ENCODE measurements around the gene GARIN5A. TPM values are rescaled to one million over a fixed set of nuclear protein-coding genes. Genes with fewer than 3 reads are reported as not detected.

Gene GARIN5A
- 0.64 TPM for total RNA-seq
- under 1 TPM in 2 of 4 donors, not detected in 2; 0.39 to 0.83 TPM for polyA plus RNA-seq

DNA sequence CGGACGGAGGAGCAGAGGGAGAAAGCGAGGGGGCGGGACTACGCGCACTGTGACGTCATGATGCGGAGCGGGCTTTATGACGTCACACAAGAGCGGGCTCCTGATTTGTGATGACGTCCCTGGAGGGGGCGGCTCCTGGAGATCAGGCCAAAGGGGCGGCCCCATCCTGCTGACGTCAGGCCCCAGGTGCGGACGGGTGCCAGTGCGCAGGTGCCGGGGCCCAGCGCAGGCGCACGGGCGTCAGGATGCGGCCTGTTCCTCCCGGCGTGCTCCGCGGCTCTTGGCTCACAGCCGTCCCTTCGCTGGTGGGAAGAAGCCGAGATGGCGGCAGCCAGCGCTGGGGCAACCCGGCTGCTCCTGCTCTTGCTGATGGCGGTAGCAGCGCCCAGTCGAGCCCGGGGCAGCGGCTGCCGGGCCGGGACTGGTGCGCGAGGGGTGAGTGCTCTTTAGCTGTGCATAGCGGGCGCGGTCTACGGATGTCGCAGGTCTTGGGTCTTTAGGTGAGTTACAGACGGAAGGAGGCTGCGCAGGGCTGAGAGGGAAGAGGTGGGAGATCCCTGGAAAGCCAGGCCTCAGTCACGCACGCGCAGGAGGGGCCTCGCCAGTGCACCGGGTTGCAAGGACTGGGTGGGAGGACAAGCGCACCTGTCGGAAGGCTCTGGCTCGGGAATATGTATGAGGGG lies at the start of gene GARIN5A, which contains the start of gene EMC10:
TSS of gene GARIN5A (minus strand) at position 625 of the 683 bp plus-strand sequence. CDS start at position 165, 460 bp downstream.
TSS of gene EMC10 (plus strand) at position 284 of the 683 bp plus-strand sequence. CDS start at position 322, 38 bp downstream.
- Histone ChIP-seq H3K9me3 (ENCODE audit: control insufficient read depth in 2 of 2, low read length in 2 of 2) (no peaks in the 10 kb centered on the region), H3K4me1 (ENCODE audit: control insufficient read depth, insufficient read depth, low read length, poor library complexity, severe bottlenecking) (peaks cover 26% of the 10 kb centered on the region), H3K4me3 (ENCODE audit: low read depth, low read length) (peak within 1 kb of the TSS; percentile 55), H3K27me3 (ENCODE audit: control insufficient read depth, insufficient read depth, low read length) (no peaks in the 10 kb centered on the region), H3K27ac (ENCODE audit: insufficient read depth, low read length, poor library complexity, severe bottlenecking) (peak within 1 kb of the TSS; percentile 85), H3K36me3 (ENCODE audit: control insufficient read depth, insufficient read depth, low read length) (peaks cover 23% of the 10 kb centered on the region)
- Mint-ChIP-seq H3K4me1 (peaks cover 0 to 25% (median 19%) of the 10 kb centered on the region in 4 donors), H3K4me3 (peak within 1 kb of the TSS; percentile 98 to 99 (median 99)), H3K9me3 (no peaks in the 10 kb centered on the region), H3K27me3 (peaks cover 9% of the 10 kb centered on the region), H3K36me3 (peaks cover 15% of the 10 kb centered on the region), H3K27ac (peak within 1 kb of the TSS; percentile 97 to 99 (median 98))
- ATAC-seq (ENCODE audit: low read depth in 2 of 2) (peak; percentile 88 to 95), DNase-seq (peak; percentile 85 to 95 (median 94))

DNA sequence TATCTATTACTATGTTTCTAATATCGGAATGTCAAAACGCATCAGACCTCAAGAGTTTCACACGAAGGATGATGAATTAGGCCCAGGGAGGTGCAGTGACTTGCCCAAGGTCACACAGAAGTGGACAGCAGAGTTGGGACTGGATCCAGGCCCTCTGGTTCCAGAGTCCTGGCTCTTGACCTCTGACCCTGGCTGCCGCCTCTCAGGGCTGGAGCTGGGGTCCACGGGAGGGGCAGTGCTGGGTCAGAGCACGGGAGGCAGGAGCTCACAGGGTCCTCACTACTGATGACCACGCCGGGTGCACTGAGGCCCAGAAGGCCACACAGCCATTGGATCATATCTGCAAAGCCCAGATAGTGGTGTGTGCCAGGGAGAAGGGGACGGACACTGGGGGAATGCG lies 46.2 kb upstream of the GARIN5A start:
- Mint-ChIP-seq H3K4me1 (no peaks in the 10 kb centered on the region), H3K36me3 (no peaks in the 10 kb centered on the region), H3K27ac (no peak overlapping the region), H3K9me3 (no peaks in the 10 kb centered on the region), H3K27me3 (peaks cover 5% of the 10 kb centered on the region), H3K4me3 (no peak overlapping the region)
- Histone ChIP-seq H3K36me3 (ENCODE audit: control insufficient read depth, insufficient read depth, low read length) (no peaks in the 10 kb centered on the region), H3K4me3 (ENCODE audit: low read depth, low read length) (no peak overlapping the region), H3K27me3 (ENCODE audit: control insufficient read depth, insufficient read depth, low read length) (no peaks in the 10 kb centered on the region), H3K9me3 (ENCODE audit: control insufficient read depth in 2 of 2, low read length in 2 of 2) (no peaks in the 10 kb centered on the region), H3K4me1 (ENCODE audit: control insufficient read depth, insufficient read depth, low read length, poor library complexity, severe bottlenecking) (no peaks in the 10 kb centered on the region), H3K27ac (ENCODE audit: insufficient read depth, low read length, poor library complexity, severe bottlenecking) (no peak overlapping the region)
- DNase-seq (no peak), ATAC-seq (ENCODE audit: low read depth in 2 of 2) (no peak)

DNA sequence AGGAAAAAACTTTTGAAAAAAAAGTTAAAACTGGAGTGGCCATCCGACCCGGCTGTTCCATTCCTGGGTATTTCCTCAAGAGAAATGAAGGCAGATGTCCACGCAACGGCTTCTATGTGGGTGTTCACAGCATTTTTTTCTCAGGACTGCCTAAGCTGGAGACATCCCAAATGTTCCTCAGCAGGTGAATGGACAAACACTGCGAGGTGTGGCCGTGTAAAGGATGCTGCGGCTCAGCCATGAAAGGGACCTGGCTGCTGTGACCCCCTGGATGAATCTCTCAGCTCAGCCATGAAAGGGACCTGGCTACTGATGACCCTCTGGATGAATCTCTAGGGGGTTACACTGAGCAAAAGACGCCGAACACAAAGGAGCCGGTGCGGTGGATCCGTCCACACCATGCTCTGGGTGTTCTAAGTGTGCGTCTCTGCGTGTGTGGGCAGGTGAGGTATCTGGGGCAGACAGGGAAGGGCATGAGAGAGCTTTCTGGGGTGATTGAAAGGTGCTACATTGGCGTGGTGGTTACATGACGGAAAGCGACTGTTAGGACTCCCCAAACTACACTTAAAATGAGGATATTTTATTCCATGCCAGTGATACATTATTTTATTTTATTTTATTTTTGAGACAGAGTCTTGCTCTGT lies 44.3 kb upstream of the GARIN5A start:
- Mint-ChIP-seq H3K36me3 (no peaks in the 10 kb centered on the region), H3K4me1 (no peaks in the 10 kb centered on the region), H3K9me3 (no peaks in the 10 kb centered on the region), H3K27me3 (peaks cover 7% of the 10 kb centered on the region), H3K27ac (no peak overlapping the region), H3K4me3 (no peak overlapping the region)
- Histone ChIP-seq H3K9me3 (ENCODE audit: control insufficient read depth in 2 of 2, low read length in 2 of 2) (no peaks in the 10 kb centered on the region), H3K4me3 (ENCODE audit: low read depth, low read length) (no peak overlapping the region), H3K4me1 (ENCODE audit: control insufficient read depth, insufficient read depth, low read length, poor library complexity, severe bottlenecking) (no peaks in the 10 kb centered on the region), H3K27ac (ENCODE audit: insufficient read depth, low read length, poor library complexity, severe bottlenecking) (no peak overlapping the region), H3K27me3 (ENCODE audit: control insufficient read depth, insufficient read depth, low read length) (no peaks in the 10 kb centered on the region), H3K36me3 (ENCODE audit: control insufficient read depth, insufficient read depth, low read length) (no peaks in the 10 kb centered on the region)
- DNase-seq: no peak
- no peak for ATAC-seq (ENCODE audit: low read depth in 2 of 2)

DNA sequence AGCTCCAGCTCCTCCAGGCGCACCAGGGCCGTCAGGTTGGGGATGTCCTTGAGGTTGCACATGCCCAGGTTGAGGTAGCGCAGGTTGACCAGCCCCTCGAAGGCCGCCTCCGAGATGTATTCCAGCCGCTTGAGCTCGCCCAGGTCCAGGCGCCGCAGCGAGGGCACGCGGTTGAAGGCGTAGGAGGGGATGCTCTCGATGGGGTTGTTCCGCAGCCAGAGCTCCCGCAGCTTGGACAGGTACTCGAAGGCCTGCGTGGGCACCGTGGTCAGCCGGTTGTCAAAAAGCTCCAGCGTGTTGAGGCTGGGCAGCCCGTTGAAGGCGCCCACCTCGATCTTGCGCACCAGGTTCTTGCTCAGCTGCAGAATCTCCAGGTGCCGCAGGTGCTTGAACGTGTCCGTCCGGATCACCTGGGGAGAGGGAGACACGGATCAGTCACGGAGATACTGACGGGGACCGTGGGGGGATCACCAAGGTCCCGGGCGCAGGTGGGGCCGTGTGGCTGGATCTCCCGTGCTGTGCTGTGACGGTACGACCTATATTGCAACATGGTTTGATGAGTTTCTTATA lies 42.4 kb upstream of the GARIN5A start:
- Histone ChIP-seq H3K4me1 (ENCODE audit: control insufficient read depth, insufficient read depth, low read length, poor library complexity, severe bottlenecking) (no peaks in the 10 kb centered on the region), H3K36me3 (ENCODE audit: control insufficient read depth, insufficient read depth, low read length) (no peaks in the 10 kb centered on the region), H3K27ac (ENCODE audit: insufficient read depth, low read length, poor library complexity, severe bottlenecking) (no peak overlapping the region), H3K4me3 (ENCODE audit: low read depth, low read length) (no peak overlapping the region), H3K9me3 (ENCODE audit: control insufficient read depth in 2 of 2, low read length in 2 of 2) (no peaks in the 10 kb centered on the region), H3K27me3 (ENCODE audit: control insufficient read depth, insufficient read depth, low read length) (no peaks in the 10 kb centered on the region)
- Mint-ChIP-seq H3K36me3 (no peaks in the 10 kb centered on the region), H3K4me3 (no peak overlapping the region), H3K4me1 (no peaks in the 10 kb centered on the region), H3K27ac (no peak overlapping the region), H3K27me3 (peaks cover 7% of the 10 kb centered on the region), H3K9me3 (peaks cover 0 to 2% (median 0%) of the 10 kb centered on the region in 7 donors)
- DNase-seq: no peak
- no peak for ATAC-seq (ENCODE audit: low read depth in 2 of 2)

DNA sequence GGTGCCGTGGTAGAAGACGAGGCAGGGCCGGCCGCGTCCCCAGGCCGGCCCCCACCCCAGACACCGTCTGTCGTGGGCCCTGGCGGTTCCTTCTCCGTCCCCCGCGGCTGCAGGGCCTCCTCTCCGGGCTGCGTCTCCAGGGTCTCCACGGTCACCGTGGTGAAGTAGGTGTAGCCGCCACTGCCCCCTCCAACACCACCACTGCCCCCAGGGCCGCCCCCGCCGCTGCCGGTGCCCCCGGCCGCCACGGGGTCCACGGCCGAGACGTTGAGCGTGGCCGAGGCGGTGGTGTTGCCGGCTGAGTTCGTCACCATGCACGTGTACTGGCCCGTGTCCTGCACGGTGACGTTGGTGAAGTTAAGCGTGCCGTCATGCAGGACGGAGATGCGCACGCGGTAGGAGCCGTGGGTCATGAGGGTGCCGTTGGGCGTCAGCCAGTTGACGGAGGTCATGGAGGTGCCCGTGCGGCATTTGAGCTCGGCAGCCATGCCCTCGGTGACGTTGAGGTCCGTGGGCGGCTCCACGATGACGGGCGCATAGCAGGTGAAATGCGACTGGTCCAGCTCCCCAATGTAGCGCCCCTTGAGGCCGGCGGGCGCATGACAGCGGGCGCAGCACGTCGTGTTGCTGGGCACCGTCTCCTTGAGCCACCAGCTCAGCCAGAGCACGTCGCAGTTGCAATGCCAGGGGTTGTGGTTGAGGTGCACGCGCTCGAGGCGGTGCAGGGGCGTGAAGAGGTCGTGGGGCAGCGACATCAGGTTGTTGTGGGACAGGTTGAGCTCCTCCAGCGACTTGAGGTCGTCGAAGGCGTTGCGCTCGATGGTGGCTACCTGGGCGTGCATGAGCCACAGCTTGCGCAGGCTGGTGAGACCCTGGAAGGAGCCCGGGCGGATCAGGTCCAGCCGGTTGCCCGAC lies 41.7 kb upstream of the GARIN5A start:
- H3K9me3 ChIP-seq (ENCODE audit: control insufficient read depth in 2 of 2, low read length in 2 of 2): no peaks in the 10 kb centered on the region
- Mint-ChIP-seq H3K9me3 (peaks cover 0 to 2% (median 0%) of the 10 kb centered on the region in 7 donors), H3K36me3 (no peaks in the 10 kb centered on the region), H3K4me1 (no peaks in the 10 kb centered on the region), H3K27ac (no peak overlapping the region), H3K4me3 (no peak overlapping the region), H3K27me3 (peaks cover 7% of the 10 kb centered on the region)
- H3K36me3 ChIP-seq (ENCODE audit: control insufficient read depth, insufficient read depth, low read length): no peaks in the 10 kb centered on the region
- no peak for DNase-seq
- H3K27me3 ChIP-seq (ENCODE audit: control insufficient read depth, insufficient read depth, low read length): no peaks in the 10 kb centered on the region
- no peak for ATAC-seq (ENCODE audit: low read depth in 2 of 2)
- no peaks in the 10 kb centered on the region for H3K4me1 ChIP-seq (ENCODE audit: control insufficient read depth, insufficient read depth, low read length, poor library complexity, severe bottlenecking)
- no peak overlapping the region for H3K27ac ChIP-seq (ENCODE audit: insufficient read depth, low read length, poor library complexity, severe bottlenecking)
- H3K4me3 ChIP-seq (ENCODE audit: low read depth, low read length): no peak overlapping the region

DNA sequence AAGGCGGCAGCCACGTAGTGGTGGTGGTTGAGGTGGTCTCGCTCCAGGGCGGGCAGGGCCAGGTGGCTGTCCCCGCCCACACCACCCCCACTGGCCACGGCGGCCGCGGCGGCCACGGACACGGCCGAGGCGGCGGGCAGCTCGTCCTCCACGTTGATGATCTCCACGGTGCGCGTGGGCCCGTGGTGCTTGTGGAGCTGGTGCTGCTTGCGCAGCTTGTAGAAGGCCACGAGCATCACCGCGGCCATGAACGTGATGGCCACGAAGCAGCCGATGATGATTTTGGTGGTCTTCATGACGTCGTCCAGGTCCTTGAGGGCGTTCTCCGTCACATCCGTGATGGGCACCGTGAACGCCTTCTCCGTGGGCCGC lies 41.0 kb upstream of the GARIN5A start:
- ATAC-seq (ENCODE audit: low read depth in 2 of 2): no peak
- H3K4me1 ChIP-seq (ENCODE audit: control insufficient read depth, insufficient read depth, low read length, poor library complexity, severe bottlenecking): no peaks in the 10 kb centered on the region
- H3K27ac ChIP-seq (ENCODE audit: insufficient read depth, low read length, poor library complexity, severe bottlenecking): no peak overlapping the region
- H3K4me3 ChIP-seq (ENCODE audit: low read depth, low read length): no peak overlapping the region
- H3K9me3 ChIP-seq (ENCODE audit: control insufficient read depth in 2 of 2, low read length in 2 of 2): no peaks in the 10 kb centered on the region
- DNase-seq: no peak
- H3K36me3 ChIP-seq (ENCODE audit: control insufficient read depth, insufficient read depth, low read length): no peaks in the 10 kb centered on the region
- Mint-ChIP-seq H3K9me3 (peaks cover 0 to 2% (median 0%) of the 10 kb centered on the region in 7 donors), H3K36me3 (no peaks in the 10 kb centered on the region), H3K27ac (no peak overlapping the region), H3K4me1 (peaks cover 0 to 2% (median 0%) of the 10 kb centered on the region in 4 donors), H3K4me3 (no peak overlapping the region), H3K27me3 (peaks cover 7% of the 10 kb centered on the region)
- H3K27me3 ChIP-seq (ENCODE audit: control insufficient read depth, insufficient read depth, low read length): no peaks in the 10 kb centered on the region

DNA sequence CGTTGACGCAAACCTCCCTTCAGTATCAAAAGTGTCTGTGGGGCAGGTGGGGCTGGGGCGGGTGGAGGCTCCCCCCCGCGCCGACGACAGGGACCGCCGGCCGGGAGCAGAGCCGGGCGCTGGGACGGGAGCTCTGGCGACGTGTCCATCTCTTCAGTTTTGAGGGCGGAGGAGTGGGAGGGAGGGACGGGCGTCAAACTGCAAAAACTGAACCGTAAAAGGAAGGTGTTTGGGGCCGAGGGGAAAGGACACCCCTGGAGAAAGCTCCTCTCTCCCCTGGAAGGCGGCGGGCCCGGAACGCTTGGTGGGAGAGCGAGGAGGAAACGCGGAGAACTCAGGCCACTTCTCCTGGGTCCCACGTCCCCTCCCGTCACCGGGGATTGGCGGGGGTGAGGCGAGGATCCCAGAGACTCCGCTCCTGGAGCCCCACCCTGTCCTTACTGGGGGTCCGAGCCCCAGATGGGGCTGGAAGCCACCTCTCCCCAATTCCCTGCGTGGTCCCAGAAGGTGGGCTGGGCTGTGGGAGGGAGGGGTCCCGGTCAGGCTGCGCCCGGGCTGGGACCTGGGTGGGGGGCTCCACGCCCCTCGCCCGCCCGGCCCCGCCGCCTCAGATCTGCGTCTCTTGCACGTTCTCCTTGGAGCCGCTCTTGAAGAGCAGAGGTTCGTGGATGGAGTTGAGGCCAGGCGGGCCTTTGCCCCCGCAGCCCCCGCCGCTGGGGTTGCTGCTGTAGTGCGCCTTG lies 40.5 kb upstream of the GARIN5A start:
- H3K4me3 ChIP-seq (ENCODE audit: low read depth, low read length): no peak overlapping the region
- no peaks in the 10 kb centered on the region for H3K27me3 ChIP-seq (ENCODE audit: control insufficient read depth, insufficient read depth, low read length)

More for the DNA sequence above, 40.5 kb upstream of the GARIN5A start:
- Mint-ChIP-seq H3K36me3 (no peaks in the 10 kb centered on the region), H3K27ac (no peak overlapping the region), H3K4me3 (no peak overlapping the region), H3K4me1 (peaks cover 0 to 2% (median 0%) of the 10 kb centered on the region in 4 donors), H3K9me3 (peaks cover 0 to 2% (median 0%) of the 10 kb centered on the region in 7 donors), H3K27me3 (peaks cover 7% of the 10 kb centered on the region)
- Histone ChIP-seq H3K36me3 (ENCODE audit: control insufficient read depth, insufficient read depth, low read length) (no peaks in the 10 kb centered on the region), H3K4me1 (ENCODE audit: control insufficient read depth, insufficient read depth, low read length, poor library complexity, severe bottlenecking) (no peaks in the 10 kb centered on the region), H3K9me3 (ENCODE audit: control insufficient read depth in 2 of 2, low read length in 2 of 2) (no peaks in the 10 kb centered on the region), H3K27ac (ENCODE audit: insufficient read depth, low read length, poor library complexity, severe bottlenecking) (no peak overlapping the region)
- DNase-seq (no peak), ATAC-seq (ENCODE audit: low read depth in 2 of 2) (no peak)

All from CD4-positive, CD25-positive, alpha-beta regulatory T cell (primary cell).